Airway epithelial cell (primary cell): ENCODE measurements around the gene TSPAN11. TPM values are rescaled to one million over a fixed set of nuclear protein-coding genes. Genes with fewer than 3 reads are reported as not detected.

ENCODE experiments used
- total RNA-seq: library from RNA; depleted of rRNA; stranded (reverse); fragments of >200 nt; gene quantifications from 2 replicates; pipeline ENCODE4 v1.2.3, GENCODE V29; 2015

The TSPAN11 gene, protein sequence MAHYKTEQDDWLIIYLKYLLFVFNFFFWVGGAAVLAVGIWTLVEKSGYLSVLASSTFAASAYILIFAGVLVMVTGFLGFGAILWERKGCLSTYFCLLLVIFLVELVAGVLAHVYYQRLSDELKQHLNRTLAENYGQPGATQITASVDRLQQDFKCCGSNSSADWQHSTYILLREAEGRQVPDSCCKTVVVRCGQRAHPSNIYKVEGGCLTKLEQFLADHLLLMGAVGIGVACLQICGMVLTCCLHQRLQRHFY
- total RNA-seq = 0.14 TPM in 1 of 2 replicates, not detected in the other

DNA sequence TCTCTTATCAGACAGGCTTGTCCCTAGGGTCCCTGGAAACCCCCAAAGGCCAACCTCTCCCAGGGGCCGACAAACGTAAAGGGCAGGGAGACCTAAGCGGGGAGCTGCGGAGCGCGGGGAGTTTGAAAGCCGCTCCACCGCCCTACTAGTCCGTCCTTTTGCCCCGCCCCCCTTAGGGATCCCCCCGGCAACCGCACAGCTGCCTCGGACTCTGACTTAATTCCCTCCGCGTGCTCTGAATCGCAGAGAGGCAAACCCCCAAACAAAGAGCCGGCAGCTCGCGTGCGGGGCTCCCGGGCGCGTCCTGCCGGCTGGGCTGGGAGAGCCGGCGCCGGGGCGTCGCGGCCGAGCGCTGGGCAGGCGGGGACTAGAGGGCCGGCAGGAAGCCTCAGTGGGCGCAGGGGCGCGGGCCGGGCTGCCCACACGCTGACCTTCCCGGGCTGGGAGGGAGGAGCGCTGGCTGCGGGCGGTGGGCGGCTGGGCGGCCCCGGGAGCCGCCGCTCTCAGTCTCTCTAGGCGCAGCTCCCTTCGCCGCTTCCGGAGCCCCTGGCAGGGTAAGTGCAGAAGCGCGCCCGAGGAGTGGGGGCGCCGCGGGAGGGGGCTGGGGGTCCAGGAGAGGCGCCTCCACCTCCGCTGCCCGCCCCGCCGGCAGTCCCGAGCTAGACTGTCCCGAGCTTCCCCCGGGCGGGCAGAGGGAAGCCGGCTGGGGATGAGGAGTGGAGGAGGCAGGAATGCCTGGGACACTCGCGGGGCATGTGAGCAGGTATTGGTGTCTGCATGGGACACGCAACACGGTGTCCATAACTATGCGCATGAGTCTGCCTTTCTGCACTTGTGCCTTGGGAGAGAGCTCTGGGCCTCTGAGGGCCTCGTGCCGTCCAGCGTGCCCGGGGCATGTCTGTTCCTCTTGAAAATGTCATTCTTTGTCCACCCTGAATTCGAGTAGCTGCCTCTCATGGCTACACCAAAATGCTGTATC is at the start of gene TSPAN11:
Gene TSPAN11, plus strand, starts transcription at position 506 of the 979 bp plus-strand sequence. CDS start 27,244 bp downstream, outside the sequence.

Other genes with a start within 250 kb of the TSPAN11 start
- gene IPO8, start 230.9 kb upstream of the TSPAN11 start, total RNA-seq = 8.3 and 16.9 TPM in 2 replicates
- 17.2 and 26.7 TPM in 2 replicates for gene CAPRIN2, start 171.8 kb upstream of the TSPAN11 start, total RNA-seq
- gene DDX11, start 147.1 kb downstream of the TSPAN11 start, total RNA-seq = 22.8 and 25.7 TPM in 2 replicates